Measurements from ENCODE around the gene SPATA31E1.
A peak's percentile ranks its signal among the peaks of the same experiment; 100 is the strongest.

SPATA31E1 gene

GRCh38 chr9:87863882-87864465 is 18.7 kb upstream of the SPATA31E1 start:
- no peak for DNase-seq (ENCODE audit: low spot score)

GRCh38 chr9:87864915-87865314 is 17.8 kb upstream of the SPATA31E1 start:
- no peak for DNase-seq (ENCODE audit: low spot score)

- no peak for DNase-seq (ENCODE audit: low spot score)
Observed at GRCh38 chr9:87865626-87866025, 17.1 kb upstream of the SPATA31E1 start.

GRCh38 chr9:87867391-87867790 is 15.3 kb upstream of the SPATA31E1 start:
- DNase-seq (ENCODE audit: low spot score): no peak

DNA sequence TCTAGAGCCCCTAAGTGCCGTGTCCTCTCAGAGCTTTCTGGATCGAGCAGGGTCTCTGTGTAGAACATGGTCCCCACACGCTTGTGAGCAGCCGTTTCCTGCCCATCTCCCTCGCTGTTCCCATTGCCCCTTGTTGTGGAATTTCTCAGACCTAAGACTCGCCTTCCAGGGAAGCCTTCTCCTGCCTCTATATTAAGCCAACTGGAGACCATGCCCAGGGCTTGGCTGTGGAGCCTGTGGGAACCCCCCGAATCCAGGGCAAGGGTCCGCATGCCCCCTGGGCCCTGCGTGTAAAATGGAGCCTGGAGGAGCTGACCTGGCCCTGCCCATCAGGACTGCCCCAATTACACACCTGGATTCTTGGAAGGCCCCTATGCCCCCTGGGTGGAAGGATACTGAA is 14.5 kb upstream of the SPATA31E1 start:
- no peak for DNase-seq (ENCODE audit: low spot score)

GRCh38 chr9:87868635-87869034 is 14.0 kb upstream of the SPATA31E1 start:
- no peak for DNase-seq (ENCODE audit: low spot score)

DNA sequence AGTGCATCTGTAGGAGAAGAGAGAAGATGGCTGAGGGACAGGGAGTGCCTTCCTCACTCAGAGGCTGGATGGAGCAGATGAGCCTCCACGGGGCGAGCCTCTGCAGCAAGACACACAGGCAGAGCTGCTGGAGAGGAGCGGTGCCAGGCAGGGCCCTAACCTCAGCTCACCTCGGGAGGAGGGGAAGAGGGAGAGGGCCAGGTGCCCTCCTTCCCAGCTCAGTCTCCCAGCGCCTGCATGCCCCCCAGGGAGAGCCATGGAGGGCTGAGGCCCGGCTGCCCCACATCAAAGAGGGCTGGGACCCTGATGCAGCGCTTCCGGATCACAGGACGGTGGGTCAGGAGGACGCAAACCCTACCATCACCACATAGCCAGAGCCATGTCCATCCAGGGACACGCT is 13.6 kb upstream of the SPATA31E1 start:
- no peak for DNase-seq (ENCODE audit: low spot score)

- DNase-seq (ENCODE audit: low spot score): no peak
Observed at GRCh38 chr9:87871425-87872078, 11.1 kb upstream of the SPATA31E1 start.

- DNase-seq (ENCODE audit: low spot score): no peak
Observed at GRCh38 chr9:87872079-87872624, 10.5 kb upstream of the SPATA31E1 start.

DNA sequence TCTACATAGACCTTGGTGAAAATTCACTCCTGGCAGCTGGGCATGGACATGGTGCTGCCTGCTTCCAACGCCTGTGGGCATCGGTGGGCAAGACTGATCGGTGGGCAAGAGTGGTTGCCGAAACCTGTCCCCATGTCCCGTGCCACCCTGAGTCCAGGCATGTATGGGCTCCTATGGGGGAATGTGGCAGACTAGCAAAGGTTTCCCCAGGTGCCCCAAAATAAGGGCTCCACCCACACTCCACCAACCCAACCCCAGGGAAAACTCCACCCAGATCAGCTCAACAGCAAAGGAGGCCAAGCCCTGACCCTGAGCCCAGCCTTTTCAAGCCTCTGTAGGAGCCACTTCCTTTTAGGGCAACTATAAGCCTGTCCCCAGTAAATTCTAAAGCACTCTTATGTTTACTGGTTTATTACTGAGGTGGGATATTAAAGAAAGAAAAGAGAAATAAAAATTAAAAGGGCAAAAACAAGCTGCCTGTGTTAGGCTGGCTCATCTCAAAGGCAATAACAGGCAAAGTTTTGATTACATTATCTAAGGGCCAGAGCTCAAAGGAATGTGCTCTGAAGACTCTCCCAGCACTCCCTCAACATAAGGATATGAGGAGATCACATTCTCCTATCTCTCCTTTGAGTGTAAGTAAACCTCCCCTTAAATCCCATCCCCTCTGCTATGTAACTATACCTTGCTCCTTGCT is 8.9 kb upstream of the SPATA31E1 start:
- no peak for DNase-seq (ENCODE audit: low spot score)

- DNase-seq (ENCODE audit: low spot score): no peak
Observed at GRCh38 chr9:87874304-87874623, 8.4 kb upstream of the SPATA31E1 start.

- DNase-seq (ENCODE audit: low spot score): no peak
Observed at GRCh38 chr9:87875060-87875459, 7.6 kb upstream of the SPATA31E1 start.

DNA sequence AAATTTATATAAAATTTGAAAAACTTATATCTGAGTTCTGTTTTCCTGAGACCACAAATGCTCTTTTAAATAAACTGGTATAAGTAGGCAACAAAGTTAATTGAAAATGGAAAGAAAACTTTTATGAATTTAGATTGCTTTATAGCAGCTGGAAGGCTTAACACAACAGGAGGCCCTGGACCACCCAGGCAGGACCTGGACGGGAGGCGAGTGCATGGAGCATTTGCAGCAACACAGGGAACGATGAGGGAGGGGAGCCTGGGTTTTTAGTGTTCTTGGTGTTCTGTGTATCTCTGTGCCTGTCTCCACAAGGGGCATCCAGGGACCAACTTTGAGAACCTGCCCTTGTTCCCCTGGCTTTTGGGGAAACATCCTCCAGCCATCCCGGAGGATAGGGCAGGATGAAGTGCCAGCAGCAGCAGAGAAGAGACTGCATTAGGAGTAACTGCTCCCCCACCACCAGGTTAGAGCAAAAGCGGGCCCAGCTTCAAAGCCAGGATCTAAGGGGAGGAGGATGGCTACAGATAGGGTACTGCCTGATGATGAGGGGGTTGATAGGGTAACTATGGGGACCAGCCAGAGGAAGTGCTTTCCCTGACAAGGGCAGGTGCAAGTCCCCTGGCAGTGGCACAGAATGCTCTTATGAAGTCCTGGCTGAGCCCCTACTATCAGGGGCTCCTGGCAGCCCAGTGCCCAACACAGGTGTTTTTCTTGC is 6.7 kb upstream of the SPATA31E1 start:
- DNase-seq (ENCODE audit: low spot score): no peak

DNA sequence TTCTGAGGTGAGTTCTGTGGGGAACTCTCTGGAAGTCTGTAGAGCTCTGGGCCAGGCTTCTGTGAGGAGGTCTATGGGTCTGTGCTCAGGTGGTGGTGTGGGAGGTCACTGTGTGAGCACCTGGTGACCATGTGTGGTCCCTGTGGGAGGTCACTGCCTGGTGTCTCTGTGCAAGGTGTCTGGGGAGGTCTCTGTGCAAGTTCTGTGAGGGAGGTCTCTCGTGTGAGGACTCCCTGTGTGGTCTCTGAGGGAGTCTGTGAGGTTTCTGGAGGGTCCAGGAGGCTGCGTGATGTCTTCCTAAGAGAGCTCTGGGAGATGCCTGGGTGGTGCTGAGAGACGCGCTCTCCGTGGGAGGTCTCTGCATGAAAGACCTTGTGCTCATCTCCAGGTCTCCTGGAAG is 6.0 kb upstream of the SPATA31E1 start:
- DNase-seq (ENCODE audit: low spot score): no peak

- peak; percentile 66 for DNase-seq (ENCODE audit: low spot score)
Observed at GRCh38 chr9:87878989-87879511, 3.6 kb upstream of the SPATA31E1 start.

DNA sequence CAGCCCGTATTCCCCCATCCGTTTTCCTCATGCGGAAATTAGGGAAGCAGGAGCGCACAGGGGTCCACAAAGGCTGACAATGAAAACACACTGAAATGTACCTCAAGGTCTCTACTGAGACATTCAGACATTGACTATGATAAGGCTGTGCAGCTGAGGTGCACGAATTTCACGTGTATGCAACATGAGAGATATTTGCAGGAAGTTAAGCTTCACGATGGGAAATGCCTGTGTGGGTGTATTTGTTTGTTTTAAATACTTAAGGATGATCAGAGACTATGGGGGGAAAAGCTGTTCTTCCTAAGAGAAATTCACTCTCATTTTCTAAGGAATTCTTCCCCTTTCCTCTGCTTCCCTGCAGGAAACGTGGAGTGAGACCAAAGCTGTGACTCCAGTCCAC is 2.6 kb upstream of the SPATA31E1 start:
- no peak for DNase-seq (ENCODE audit: low spot score)

DNA sequence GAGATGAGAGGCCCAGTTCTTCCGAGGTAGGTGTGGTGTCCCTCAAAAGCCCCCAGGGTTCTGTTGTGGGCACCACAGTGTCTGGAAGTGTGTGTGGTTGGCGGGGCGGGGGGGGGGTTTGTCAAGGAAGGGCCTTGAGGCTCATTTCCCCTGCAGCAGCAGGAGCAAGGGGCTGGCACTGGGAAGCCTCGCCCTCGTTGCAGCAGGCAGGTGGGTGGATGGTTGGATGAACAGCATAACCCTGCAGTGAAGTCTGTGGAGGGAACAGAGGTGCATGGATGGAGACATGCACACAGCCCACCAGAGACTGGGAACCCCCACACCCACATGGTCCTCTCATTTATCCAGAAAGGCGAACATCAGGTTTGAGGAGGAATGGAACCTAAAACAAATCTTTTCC is 2.0 kb upstream of the SPATA31E1 start:
- DNase-seq (ENCODE audit: low spot score): no peak

DNA sequence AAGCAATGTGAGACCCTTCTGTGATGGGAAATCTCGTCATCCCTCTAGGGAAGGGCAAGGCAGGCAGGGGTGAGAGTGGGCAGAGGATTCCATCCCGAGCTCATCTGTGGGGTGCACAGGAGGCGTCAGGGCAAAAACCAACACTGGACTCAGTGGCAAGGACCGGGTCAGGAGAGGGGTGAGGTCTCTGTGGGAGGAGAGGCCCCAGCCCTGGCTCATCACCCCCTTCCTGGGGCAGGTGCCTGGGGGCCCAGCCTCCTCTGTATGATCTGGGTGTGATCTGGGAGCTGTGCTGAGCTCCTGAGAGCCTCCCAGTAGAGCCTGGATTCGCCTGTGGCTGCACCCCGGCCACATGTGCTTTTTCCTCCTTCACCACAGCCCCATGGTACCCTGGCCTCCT is 597 bp downstream of the SPATA31E1 start:
- DNase-seq (ENCODE audit: low spot score): no peak

- no peak for DNase-seq (ENCODE audit: low spot score)
Observed at GRCh38 chr9:87883990-87884389, 1.3 kb downstream of the SPATA31E1 start.

- no peak for DNase-seq (ENCODE audit: low spot score)
Observed at GRCh38 chr9:87884578-87885459, 2.1 kb downstream of the SPATA31E1 start.

DNA sequence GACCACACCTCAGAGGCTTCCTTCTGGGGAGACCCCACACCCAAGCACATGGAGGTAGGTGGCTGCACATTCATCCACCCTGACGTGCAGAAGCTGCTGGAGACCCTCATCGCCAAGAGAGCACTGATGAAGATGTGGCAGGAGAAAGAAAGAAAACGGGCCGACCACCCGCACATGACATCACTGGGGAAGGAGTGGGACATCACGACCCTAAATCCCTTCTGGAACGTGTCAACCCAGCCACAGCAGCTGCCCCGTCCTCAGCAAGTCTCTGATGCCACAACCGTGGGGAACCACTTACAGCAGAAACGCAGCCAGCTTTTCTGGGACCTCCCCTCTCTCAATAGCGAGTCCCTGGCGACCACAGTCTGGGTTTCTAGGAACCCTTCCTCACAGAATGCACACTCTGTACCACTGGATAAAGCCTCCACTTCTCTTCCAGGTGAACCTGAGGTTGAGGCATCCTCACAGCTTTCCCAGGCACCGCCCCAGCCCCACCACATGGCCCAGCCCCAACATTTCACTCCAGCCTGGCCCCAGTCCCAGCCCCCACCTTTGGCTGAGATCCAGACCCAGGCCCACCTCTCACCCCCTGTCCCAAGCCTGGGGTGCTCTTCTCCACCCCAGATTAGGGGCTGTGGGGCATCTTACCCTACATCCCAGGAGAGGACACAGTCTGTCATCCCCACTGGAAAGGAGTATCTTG is 3.0 kb downstream of the SPATA31E1 start:
- DNase-seq (ENCODE audit: low spot score): no peak
